Gastrocnemius medialis (tissue), 4 donors: ENCODE results near the gene RDH13.
"Not testable (repeated sequence)": the region's sequence is repeated elsewhere in the genome, so short reads cannot be mapped to it uniquely, and the experiment has no call there.

ENCODE experiments used
- POLR2A ChIP-seq, 2 donors: fragments of 450-650 bp; IDR thresholded peaks; one replicate each; pipeline ENCODE4 v1.6.1; 2017; ENCODE audit warnings: antibody characterized with exemption in 2 of 2, mild to moderate bottlenecking in 2 of 2, moderate library complexity in 2 of 2
- TF ChIP-seq, protein P1 (sequence below), 5 experiments: fragments of 450-650 bp in 3 of 5; fragments of 200-600 bp in 2 of 5; sonication (generic) in 2 of 5; IDR thresholded peaks in 4 of 5; conservative IDR thresholded peaks in 1 of 5; 1 replicate in 4 of 5; 2 replicates in 1 of 5; pipeline ENCODE4 v1.5.1; 2016 to 2019; ENCODE audit warnings: antibody characterized with exemption in 5 of 5, mild to moderate bottlenecking in 3 of 5, moderate library complexity in 3 of 5

DNA sequence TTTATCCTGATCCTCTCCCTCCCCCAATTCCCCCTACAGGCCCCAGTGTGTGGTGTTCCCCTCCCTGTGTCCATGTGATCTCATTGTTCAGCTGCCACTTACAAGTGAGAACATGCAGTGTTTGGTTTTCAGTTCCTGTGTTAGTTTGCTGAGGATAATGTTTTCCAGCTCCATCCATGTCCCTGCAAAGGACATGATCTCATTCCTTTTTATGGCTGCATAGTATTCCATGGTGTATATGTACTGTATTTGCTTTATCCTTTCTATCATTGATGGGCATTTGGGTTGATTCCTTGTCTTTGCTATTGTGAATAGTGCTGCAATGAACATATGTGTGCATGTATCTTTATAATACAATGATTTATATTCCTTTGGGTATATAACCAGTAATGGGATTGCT lies 42.6 kb downstream of the RDH13 start:
- TF ChIP-seq, protein P1, sequence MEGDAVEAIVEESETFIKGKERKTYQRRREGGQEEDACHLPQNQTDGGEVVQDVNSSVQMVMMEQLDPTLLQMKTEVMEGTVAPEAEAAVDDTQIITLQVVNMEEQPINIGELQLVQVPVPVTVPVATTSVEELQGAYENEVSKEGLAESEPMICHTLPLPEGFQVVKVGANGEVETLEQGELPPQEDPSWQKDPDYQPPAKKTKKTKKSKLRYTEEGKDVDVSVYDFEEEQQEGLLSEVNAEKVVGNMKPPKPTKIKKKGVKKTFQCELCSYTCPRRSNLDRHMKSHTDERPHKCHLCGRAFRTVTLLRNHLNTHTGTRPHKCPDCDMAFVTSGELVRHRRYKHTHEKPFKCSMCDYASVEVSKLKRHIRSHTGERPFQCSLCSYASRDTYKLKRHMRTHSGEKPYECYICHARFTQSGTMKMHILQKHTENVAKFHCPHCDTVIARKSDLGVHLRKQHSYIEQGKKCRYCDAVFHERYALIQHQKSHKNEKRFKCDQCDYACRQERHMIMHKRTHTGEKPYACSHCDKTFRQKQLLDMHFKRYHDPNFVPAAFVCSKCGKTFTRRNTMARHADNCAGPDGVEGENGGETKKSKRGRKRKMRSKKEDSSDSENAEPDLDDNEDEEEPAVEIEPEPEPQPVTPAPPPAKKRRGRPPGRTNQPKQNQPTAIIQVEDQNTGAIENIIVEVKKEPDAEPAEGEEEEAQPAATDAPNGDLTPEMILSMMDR (IDR thresholded peaks at IDR 0.05 in 4 of 5, conservative IDR thresholded peaks at IDR 0.05 in 1 of 5) = not testable (repeated sequence)
- not testable (repeated sequence) for TF ChIP-seq POLR2A (IDR thresholded peaks at IDR 0.05)
